Neutrophil (primary cell): Measurements from ENCODE around the gene PRUNE1.

Experiments used
- H3K27ac ChIP-seq: fragments of 200-600 bp; sonication (generic); 2 replicates; pipeline ENCODE4 v1.5.1; 2016; ENCODE audit warnings: mild to moderate bottlenecking, moderate library complexity
- H3K27me3 ChIP-seq: fragments of 200-600 bp; sonication (generic); 2 replicates; pipeline ENCODE4 v1.6.0; 2016; ENCODE audit warnings: mild to moderate bottlenecking
- H3K36me3 ChIP-seq: fragments of 200-600 bp; sonication (generic); 2 replicates; pipeline ENCODE4 v1.5.1; 2017
- H3K4me1 ChIP-seq, 2 experiments: fragments of 200-600 bp in 1 of 2; sonication (generic) in 1 of 2; 1 replicate in 1 of 2; 2 replicates in 1 of 2; pipeline versions ENCODE4 v1.5.1 to v1.6.1; 2013 to 2016; ENCODE audit warnings: low read depth in 1 of 2, low read length in 1 of 2, mild to moderate bottlenecking in 1 of 2, moderate library complexity in 1 of 2; ENCODE audit not compliant: control insufficient read depth in 1 of 2, insufficient read depth in 1 of 2
- H3K4me3 ChIP-seq, 2 experiments: fragments of 200-600 bp in 1 of 2; sonication (generic) in 1 of 2; 1 replicate in 1 of 2; 2 replicates in 1 of 2; pipeline ENCODE4 v1.5.1; 2013 to 2016; ENCODE audit warnings: low read depth in 1 of 2, low read length in 1 of 2, mild to moderate bottlenecking in 1 of 2, moderate library complexity in 1 of 2
- H3K9me3 ChIP-seq: fragments of 200-600 bp; sonication (generic); 2 replicates; pipeline ENCODE4 v1.5.1; 2016
- TF ChIP-seq, protein P1 (sequence below): fragments of 200-600 bp; sonication (generic); IDR thresholded peaks from 2 replicates; pipeline ENCODE4 v1.5.1; 2016; ENCODE audit warnings: antibody characterized with exemption

PRUNE1 gene

DNA sequence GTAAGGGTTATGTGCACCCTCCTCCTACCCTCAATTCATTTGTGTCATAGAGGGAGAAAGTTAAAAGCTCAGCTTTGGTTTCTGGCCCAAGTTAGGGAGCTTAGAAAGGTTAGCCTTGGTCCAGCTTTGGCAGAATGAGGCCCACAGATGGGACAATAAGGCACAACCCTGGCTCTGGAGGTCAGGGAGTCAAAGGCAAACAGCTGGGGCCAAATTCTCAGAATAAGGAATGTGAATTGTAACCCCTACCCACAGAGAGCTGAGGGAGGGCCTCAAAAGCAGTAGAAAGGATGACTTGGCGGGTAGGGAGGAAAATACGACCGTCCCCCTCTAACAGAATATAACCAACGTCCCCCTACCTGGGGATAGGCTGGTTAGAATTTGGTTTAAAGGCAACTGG lies 42.6 kb upstream of the PRUNE1 start:
- H3K9me3 ChIP-seq = no peaks in the 10 kb centered on the region
- H3K27me3 ChIP-seq = no peaks in the 10 kb centered on the region
- peaks cover 0 to 3% of the 10 kb centered on the region in 2 experiments for H3K4me1 ChIP-seq
- peak overlapping the region; percentile 31 for H3K27ac ChIP-seq
- no peak overlapping the region for H3K4me3 ChIP-seq
- TF ChIP-seq, protein P1, sequence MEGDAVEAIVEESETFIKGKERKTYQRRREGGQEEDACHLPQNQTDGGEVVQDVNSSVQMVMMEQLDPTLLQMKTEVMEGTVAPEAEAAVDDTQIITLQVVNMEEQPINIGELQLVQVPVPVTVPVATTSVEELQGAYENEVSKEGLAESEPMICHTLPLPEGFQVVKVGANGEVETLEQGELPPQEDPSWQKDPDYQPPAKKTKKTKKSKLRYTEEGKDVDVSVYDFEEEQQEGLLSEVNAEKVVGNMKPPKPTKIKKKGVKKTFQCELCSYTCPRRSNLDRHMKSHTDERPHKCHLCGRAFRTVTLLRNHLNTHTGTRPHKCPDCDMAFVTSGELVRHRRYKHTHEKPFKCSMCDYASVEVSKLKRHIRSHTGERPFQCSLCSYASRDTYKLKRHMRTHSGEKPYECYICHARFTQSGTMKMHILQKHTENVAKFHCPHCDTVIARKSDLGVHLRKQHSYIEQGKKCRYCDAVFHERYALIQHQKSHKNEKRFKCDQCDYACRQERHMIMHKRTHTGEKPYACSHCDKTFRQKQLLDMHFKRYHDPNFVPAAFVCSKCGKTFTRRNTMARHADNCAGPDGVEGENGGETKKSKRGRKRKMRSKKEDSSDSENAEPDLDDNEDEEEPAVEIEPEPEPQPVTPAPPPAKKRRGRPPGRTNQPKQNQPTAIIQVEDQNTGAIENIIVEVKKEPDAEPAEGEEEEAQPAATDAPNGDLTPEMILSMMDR = no peak
- peaks cover 86% of the 10 kb centered on the region for H3K36me3 ChIP-seq

DNA sequence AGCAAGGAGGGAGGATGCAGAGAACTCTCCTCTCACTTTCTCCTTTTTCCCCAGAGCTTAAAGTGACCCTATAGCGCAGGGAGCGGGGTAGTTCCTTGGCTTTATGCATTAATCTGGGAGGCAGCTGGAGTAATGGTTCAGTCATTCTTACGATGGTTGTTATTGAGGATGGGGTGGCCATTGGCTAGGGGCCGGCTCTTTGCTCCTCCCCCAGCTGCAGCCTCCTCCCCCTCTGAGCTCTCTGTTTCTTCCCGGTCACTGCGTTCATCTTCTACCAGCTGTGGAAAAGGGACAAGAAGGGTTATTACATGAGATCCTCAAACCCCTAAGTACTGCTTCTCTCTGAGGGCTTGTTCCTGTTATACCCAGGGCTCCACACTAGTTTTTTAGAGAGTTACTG lies 42.2 kb upstream of the PRUNE1 start:
- H3K27me3 ChIP-seq = no peaks in the 10 kb centered on the region
- no peak overlapping the region for H3K4me3 ChIP-seq
- H3K4me1 ChIP-seq = peaks cover 3 to 7% of the 10 kb centered on the region in 2 experiments
- TF ChIP-seq, protein P1 = no peak
- H3K36me3 ChIP-seq = peaks cover 82% of the 10 kb centered on the region
- peak overlapping the region; percentile 31 for H3K27ac ChIP-seq
- H3K9me3 ChIP-seq = no peaks in the 10 kb centered on the region

DNA sequence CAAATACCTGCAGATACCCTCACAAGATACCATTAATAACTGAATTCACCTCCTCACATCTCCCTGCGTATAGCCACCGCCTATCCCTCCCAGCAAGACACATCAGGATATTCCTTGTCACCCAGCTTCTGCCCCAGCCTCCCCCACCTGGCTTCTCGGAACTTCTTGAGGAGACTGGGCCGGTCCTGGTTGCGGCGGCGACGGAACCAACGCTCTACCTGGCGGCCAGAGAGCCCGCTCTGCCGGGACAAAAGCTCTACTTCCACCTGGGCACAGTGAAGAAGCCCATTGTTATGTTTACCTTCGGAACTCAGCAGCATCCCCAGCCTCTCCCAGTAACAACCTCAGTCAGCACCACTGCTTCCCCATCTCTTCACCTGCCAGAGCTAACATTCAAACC lies 40.3 kb upstream of the PRUNE1 start:
- Histone ChIP-seq H3K4me3 (no peak overlapping the region), H3K36me3 (peaks cover 63% of the 10 kb centered on the region), H3K27me3 (no peaks in the 10 kb centered on the region), H3K27ac (no peak overlapping the region), H3K9me3 (no peaks in the 10 kb centered on the region), H3K4me1 (peaks cover 23 to 26% of the 10 kb centered on the region in 2 experiments)
- TF ChIP-seq, protein P1 = no peak

DNA sequence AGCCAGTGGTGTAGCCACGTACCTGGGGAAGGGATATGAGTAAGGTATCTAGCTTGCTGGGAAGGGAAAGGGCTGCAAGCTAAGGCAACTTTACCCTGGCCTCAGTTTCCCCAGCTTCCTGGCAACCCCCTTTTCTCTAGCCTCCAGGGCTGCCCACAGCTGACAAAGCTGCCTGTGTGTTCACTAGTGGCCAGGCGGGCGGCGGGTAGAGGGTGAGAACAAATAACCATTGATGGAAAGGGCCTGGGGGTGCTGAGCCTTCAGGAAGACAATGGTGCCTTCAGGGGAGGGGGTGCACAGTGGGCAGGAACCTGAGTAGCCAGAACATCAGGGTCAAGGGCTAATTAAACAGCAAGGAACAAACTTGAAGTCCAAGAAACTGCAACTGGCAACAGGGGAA lies 39.8 kb upstream of the PRUNE1 start:
- no peaks in the 10 kb centered on the region for H3K9me3 ChIP-seq
- TF ChIP-seq, protein P1 = no peak
- H3K4me3 ChIP-seq = no peak overlapping the region
- H3K4me1 ChIP-seq = peaks cover 28 to 32% of the 10 kb centered on the region in 2 experiments
- H3K36me3 ChIP-seq = peaks cover 58% of the 10 kb centered on the region
- H3K27ac ChIP-seq = no peak overlapping the region
- H3K27me3 ChIP-seq = no peaks in the 10 kb centered on the region

DNA sequence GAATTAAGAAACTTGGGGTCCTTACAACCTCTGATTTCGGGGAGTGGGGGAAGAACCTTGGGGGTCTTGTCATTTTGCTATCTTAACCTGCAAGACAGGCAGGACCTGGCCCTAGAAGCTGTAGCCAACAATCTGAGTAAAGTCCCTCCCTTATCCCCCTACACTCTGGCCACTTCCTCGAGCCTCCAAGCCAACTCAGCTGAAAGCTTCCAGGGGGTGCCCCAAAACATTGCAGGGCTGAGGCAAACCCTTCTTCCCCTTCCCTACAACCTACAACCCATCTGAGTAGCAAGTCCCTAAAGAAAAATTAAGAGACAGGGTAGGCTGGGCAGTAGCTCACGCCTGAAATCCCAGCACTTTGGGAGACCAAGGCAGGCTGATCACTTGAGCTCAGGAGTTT lies 38.6 kb upstream of the PRUNE1 start:
- Histone ChIP-seq H3K4me3 (no peak overlapping the region), H3K9me3 (no peaks in the 10 kb centered on the region), H3K4me1 (peaks cover 32 to 37% of the 10 kb centered on the region in 2 experiments), H3K27ac (no peak overlapping the region), H3K36me3 (peaks cover 46% of the 10 kb centered on the region), H3K27me3 (no peaks in the 10 kb centered on the region)
- TF ChIP-seq, protein P1 = no peak
